OCI-LY7 (cell line): ENCODE results near the gene TPD52L1. TPM values are rescaled to one million over a fixed set of nuclear protein-coding genes. Genes with fewer than 3 reads are reported as not detected.

ENCODE experiments used
- BruUV-seq: library from RNA; stranded (reverse); fragments of 400-500 nt; replicated peaks from 2 replicates; lab custom pipeline; 2021; lab: Mats Ljungman, UMichigan
- CTCF ChIA-PET: fragments of 300-600 bp; sonication (Branson Sonifier 250); formaldehyde crosslinking; loops from one replicate; lab custom pipeline; 2022; ENCODE audit warnings: antibody characterized with exemption; ENCODE audit not compliant: unreplicated experiment; lab: Charles Lee
- POLR2A ChIA-PET: fragments of 300-600 bp; sonication (Branson Sonifier 250); formaldehyde crosslinking; loops from one replicate; lab custom pipeline; 2022; ENCODE audit warnings: antibody characterized with exemption; lab: Charles Lee
- DNase-seq: peaks from one replicate; pipeline ENCODE4 v3.0.0-alpha.2; 2015; ENCODE audit warnings: low spot score
- H2AFZ ChIP-seq: fragments of 200-600 bp; sonication (generic), shearing (Covaris generic); 2 replicates; pipeline ENCODE4 v1.6.1; 2014; ENCODE audit warnings: mild to moderate bottlenecking, antibody characterized with exemption, low read length, moderate library complexity
- H3K27ac ChIP-seq: fragments of 200-600 bp; sonication (generic); 2 replicates; pipeline ENCODE4 v1.5.1; 2014; ENCODE audit warnings: mixed run types, low read depth, mild to moderate bottlenecking, moderate library complexity, low read length, inconsistent platforms; ENCODE audit not compliant: poor library complexity, severe bottlenecking
- H3K36me3 ChIP-seq: fragments of 200-600 bp; sonication (generic); 2 replicates; pipeline ENCODE4 v1.6.1; 2014; ENCODE audit warnings: mild to moderate bottlenecking, antibody characterized with exemption, low read length, moderate library complexity, mixed read lengths; ENCODE audit not compliant: insufficient read depth
- H3K4me1 ChIP-seq: fragments of 200-600 bp; sonication (generic); 2 replicates; pipeline ENCODE4 v1.5.1; 2014; ENCODE audit warnings: mild to moderate bottlenecking, low read length; ENCODE audit not compliant: insufficient read depth, poor library complexity, severe bottlenecking
- H3K4me2 ChIP-seq: fragments of 200-600 bp; sonication (generic); 2 replicates; pipeline ENCODE4 v1.6.1; 2014; ENCODE audit warnings: mild to moderate bottlenecking, low read length
- H3K4me3 ChIP-seq: fragments of 200-600 bp; sonication (generic); 2 replicates; pipeline ENCODE4 v1.5.1; 2014; ENCODE audit warnings: mild to moderate bottlenecking, low read depth, low read length; ENCODE audit not compliant: poor library complexity, severe bottlenecking
- H3K79me2 ChIP-seq: fragments of 200-600 bp; sonication (generic); 2 replicates; pipeline ENCODE4 v1.6.1; 2016; ENCODE audit warnings: low read depth, mild to moderate bottlenecking, low read length, moderate library complexity, mixed read lengths; ENCODE audit not compliant: insufficient read depth
- H3K9me2 ChIP-seq: fragments of 200-600 bp; sonication (generic); 2 replicates; pipeline ENCODE4 v1.6.1; 2016; ENCODE audit warnings: mild to moderate bottlenecking, low read length, mixed read lengths; ENCODE audit not compliant: insufficient read depth
- H3K9me3 ChIP-seq: fragments of 200-600 bp; sonication (generic); 2 replicates; pipeline ENCODE4 v1.6.1; 2014; ENCODE audit warnings: mild to moderate bottlenecking, mixed run types, low read length, mixed read lengths
- H4K20me1 ChIP-seq: fragments of 200-600 bp; sonication (generic); 2 replicates; pipeline ENCODE4 v1.6.1; 2014; ENCODE audit warnings: mild to moderate bottlenecking, antibody characterized with exemption, low read length, moderate library complexity, mixed read lengths; ENCODE audit not compliant: insufficient read depth
- EZH2phosphoT487 ChIP-seq: fragments of 200-600 bp; sonication (generic); IDR thresholded peaks from 2 replicates; pipeline ENCODE4 v1.6.1; 2018; ENCODE audit warnings: low read depth, borderline replicate concordance, mild to moderate bottlenecking, mixed run types, antibody characterized with exemption, low read length, moderate library complexity, mixed read lengths
- intact Hi-C: fragments of 100-400 bp; cut with micrococcal nuclease; formaldehyde crosslinking; loops from one replicate; pipeline ENCODE4 v1.10.0; 2022; ENCODE audit not compliant: unreplicated experiment
- total RNA-seq, 2 experiments: library from RNA; depleted of rRNA in 1 of 2; stranded (reverse); fragments of >200 nt in 1 of 2; shearing (Covaris generic) in 1 of 2; gene quantifications; 2 replicates each; pipeline ENCODE4 v1.2.3, GENCODE V29; 2014 to 2022
- TF ChIP-seq, protein P1 (sequence below): fragments of 200-600 bp; sonication (generic); conservative IDR thresholded peaks from 2 replicates; pipeline ENCODE4 v1.5.1; 2014; ENCODE audit warnings: mild to moderate bottlenecking, antibody characterized with exemption, low read length, moderate library complexity, mixed read lengths

Gene TPD52L1
- total RNA-seq, 2 experiments from 2014 or later: not detected

DNA sequence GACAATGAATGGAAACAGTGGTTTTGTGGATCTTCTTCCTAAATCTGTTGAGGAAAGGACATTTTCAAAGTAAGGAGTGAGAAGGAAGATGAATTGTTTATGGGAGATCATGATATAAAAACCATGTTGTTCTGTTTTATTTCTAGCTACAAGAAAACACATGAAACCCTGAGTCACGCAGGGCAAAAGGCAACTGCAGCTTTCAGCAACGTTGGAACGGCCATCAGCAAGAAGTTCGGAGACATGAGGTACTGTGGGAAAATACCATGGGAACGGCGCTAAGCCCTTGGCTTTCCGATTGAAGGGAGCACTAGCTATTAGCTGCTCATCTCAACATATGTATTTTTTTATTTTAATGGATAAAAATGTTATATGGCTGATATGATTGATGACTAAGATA is 94.6 kb downstream of the TPD52L1 start:
- no TSS peak for BruUV-seq
- POLR2A ChIA-PET: interaction anchor here (0.7 kb wide), 1 partner anchor 7 kb away, joined by 3 read pairs; no protein-coding TSS in a partner anchor

DNA sequence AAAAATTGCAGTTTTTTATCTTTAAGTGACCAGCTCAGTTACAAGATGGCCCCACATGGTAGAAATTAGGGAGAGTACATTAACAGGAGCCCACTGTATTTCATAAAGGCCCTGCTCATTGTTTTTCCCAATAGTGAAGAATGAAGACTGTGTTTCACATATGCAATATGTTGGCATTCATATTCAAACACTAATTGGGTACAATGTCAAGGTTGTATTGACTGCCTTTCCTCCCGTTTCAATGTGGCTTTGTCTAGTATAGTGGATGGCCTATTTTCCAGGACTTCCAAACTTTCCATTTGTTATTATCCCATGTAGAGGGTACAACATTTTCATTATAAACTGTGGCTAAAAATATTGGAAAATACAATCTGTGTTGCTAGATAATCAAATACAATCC is 96.9 kb downstream of the TPD52L1 start:
- no peak for TF ChIP-seq EZH2phosphoT487
- TF ChIP-seq, protein P1, sequence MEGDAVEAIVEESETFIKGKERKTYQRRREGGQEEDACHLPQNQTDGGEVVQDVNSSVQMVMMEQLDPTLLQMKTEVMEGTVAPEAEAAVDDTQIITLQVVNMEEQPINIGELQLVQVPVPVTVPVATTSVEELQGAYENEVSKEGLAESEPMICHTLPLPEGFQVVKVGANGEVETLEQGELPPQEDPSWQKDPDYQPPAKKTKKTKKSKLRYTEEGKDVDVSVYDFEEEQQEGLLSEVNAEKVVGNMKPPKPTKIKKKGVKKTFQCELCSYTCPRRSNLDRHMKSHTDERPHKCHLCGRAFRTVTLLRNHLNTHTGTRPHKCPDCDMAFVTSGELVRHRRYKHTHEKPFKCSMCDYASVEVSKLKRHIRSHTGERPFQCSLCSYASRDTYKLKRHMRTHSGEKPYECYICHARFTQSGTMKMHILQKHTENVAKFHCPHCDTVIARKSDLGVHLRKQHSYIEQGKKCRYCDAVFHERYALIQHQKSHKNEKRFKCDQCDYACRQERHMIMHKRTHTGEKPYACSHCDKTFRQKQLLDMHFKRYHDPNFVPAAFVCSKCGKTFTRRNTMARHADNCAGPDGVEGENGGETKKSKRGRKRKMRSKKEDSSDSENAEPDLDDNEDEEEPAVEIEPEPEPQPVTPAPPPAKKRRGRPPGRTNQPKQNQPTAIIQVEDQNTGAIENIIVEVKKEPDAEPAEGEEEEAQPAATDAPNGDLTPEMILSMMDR: no peak
- Histone ChIP-seq H3K4me1 (no peaks in the 10 kb centered on the region), H4K20me1 (no peaks in the 10 kb centered on the region), H3K4me3 (no peak overlapping the region), H3K27ac (no peak overlapping the region), H2AFZ (no peak overlapping the region), H3K79me2 (no peaks in the 10 kb centered on the region), H3K9me3 (no peaks in the 10 kb centered on the region), H3K4me2 (no peak overlapping the region), H3K9me2 (no peaks in the 10 kb centered on the region), H3K36me3 (no peaks in the 10 kb centered on the region)
- ChIA-PET POLR2A (interaction anchor here (0.6 to 0.7 kb wide), 3 partner anchors 13 to 282 kb away, joined by 3 read pairs; no protein-coding TSS in a partner anchor), CTCF (no interaction called here)
- intact Hi-C loops: no loop called here
- no peak for DNase-seq
- BruUV-seq: no TSS peak

More for the DNA sequence above, 94.6 kb downstream of the TPD52L1 start:
- Histone ChIP-seq H3K4me1 (no peaks in the 10 kb centered on the region), H3K36me3 (no peaks in the 10 kb centered on the region), H4K20me1 (no peaks in the 10 kb centered on the region), H3K79me2 (no peaks in the 10 kb centered on the region), H3K27ac (no peak overlapping the region), H3K4me3 (no peak overlapping the region), H2AFZ (no peak overlapping the region), H3K9me3 (no peaks in the 10 kb centered on the region), H3K4me2 (no peak overlapping the region), H3K9me2 (no peaks in the 10 kb centered on the region)
- TF ChIP-seq, protein P1: no peak
- no peak for TF ChIP-seq EZH2phosphoT487
- no peak for DNase-seq
- CTCF ChIA-PET: no interaction called here
- intact Hi-C loops: no loop called here

GRCh38 chr6:125251516-125252220 is 98.1 kb downstream of the TPD52L1 start:
- intact Hi-C loops: no loop called here
- TF ChIP-seq, protein P1: no peak
- TF ChIP-seq EZH2phosphoT487: no peak
- Histone ChIP-seq H3K36me3 (no peaks in the 10 kb centered on the region), H3K4me3 (no peak overlapping the region), H3K79me2 (no peaks in the 10 kb centered on the region), H3K9me2 (no peaks in the 10 kb centered on the region), H3K27ac (no peak overlapping the region), H4K20me1 (no peaks in the 10 kb centered on the region), H3K9me3 (no peaks in the 10 kb centered on the region), H2AFZ (no peak overlapping the region), H3K4me1 (no peaks in the 10 kb centered on the region), H3K4me2 (no peak overlapping the region)
- DNase-seq: no peak
- no TSS peak for BruUV-seq
- POLR2A ChIA-PET: interaction anchor here (0.7 kb wide), 1 partner anchor 281 kb away, joined by 3 read pairs; no protein-coding TSS in a partner anchor
- CTCF ChIA-PET: no interaction called here
